ENCODE results near the gene CTAG1B. TPM values are rescaled to one million over a fixed set of nuclear protein-coding genes. Genes with fewer than 3 reads are reported as not detected.
"Not testable (repeated sequence)": the region's sequence is repeated elsewhere in the genome, so short reads cannot be mapped to it uniquely, and the experiment has no call there.

Gene CTAG1B
- total RNA-seq, 1 experiment from 2014 or later = not detected

- not testable (repeated sequence) for DNase-seq (ENCODE audit: low read depth)
These were observed 9.9 kb upstream of the CTAG1B start for GRCh38 chrX:154628960-154629359.

GRCh38 chrX:154620767-154621414 lies 1.8 kb upstream of the CTAG1B start:
- DNase-seq (ENCODE audit: low read depth) = not testable (repeated sequence)

- DNase-seq (ENCODE audit: low read depth) = not testable (repeated sequence)
These were observed 5.5 kb downstream of the CTAG1B start for GRCh38 chrX:154613586-154613985.

GRCh38 chrX:154611146-154611545 lies 7.9 kb downstream of the CTAG1B start:
- DNase-seq (ENCODE audit: low read depth) = not testable (repeated sequence)

- not testable (repeated sequence) for DNase-seq (ENCODE audit: low read depth)
These were observed 10.3 kb downstream of the CTAG1B start for GRCh38 chrX:154608823-154609222.

GRCh38 chrX:154607976-154608375 lies 11.1 kb downstream of the CTAG1B start:
- DNase-seq (ENCODE audit: low read depth) = not testable (repeated sequence)

- no peak for DNase-seq (ENCODE audit: low read depth)
These were observed 11.7 kb downstream of the CTAG1B start for GRCh38 chrX:154607370-154607769.

- no peak for DNase-seq (ENCODE audit: low read depth)
These were observed 13.5 kb downstream of the CTAG1B start for GRCh38 chrX:154605566-154605965.

- peak; percentile 90 for DNase-seq (ENCODE audit: low read depth)
These were observed 15.3 kb downstream of the CTAG1B start for GRCh38 chrX:154603438-154604430.

- DNase-seq (ENCODE audit: low read depth) = no peak
These were observed 16.2 kb downstream of the CTAG1B start for GRCh38 chrX:154602766-154603437.

GRCh38 chrX:154602226-154602625 lies 16.9 kb downstream of the CTAG1B start:
- DNase-seq (ENCODE audit: low read depth) = no peak

- peak; percentile 58 for DNase-seq (ENCODE audit: low read depth)
These were observed 18.2 kb downstream of the CTAG1B start for GRCh38 chrX:154600759-154601374.

GRCh38 chrX:154599531-154599930 lies 19.6 kb downstream of the CTAG1B start:
- no peak for DNase-seq (ENCODE audit: low read depth)

- no peak for DNase-seq (ENCODE audit: low read depth)
These were observed 20.4 kb downstream of the CTAG1B start for GRCh38 chrX:154598656-154599055.

GRCh38 chrX:154597221-154597620 lies 21.9 kb downstream of the CTAG1B start:
- no peak for DNase-seq (ENCODE audit: low read depth)

GRCh38 chrX:154596290-154596929 lies 22.7 kb downstream of the CTAG1B start:
- peak; percentile 65 for DNase-seq (ENCODE audit: low read depth)

- DNase-seq (ENCODE audit: low read depth) = no peak
These were observed 23.4 kb downstream of the CTAG1B start for GRCh38 chrX:154595559-154596249.

GRCh38 chrX:154594491-154594890 lies 24.6 kb downstream of the CTAG1B start:
- no peak for DNase-seq (ENCODE audit: low read depth)

GRCh38 chrX:154593201-154593600 lies 25.9 kb downstream of the CTAG1B start:
- no peak for DNase-seq (ENCODE audit: low read depth)

- no peak for DNase-seq (ENCODE audit: low read depth)
These were observed 26.6 kb downstream of the CTAG1B start for GRCh38 chrX:154592505-154592904.

Data from LHCN-M2 (cell line).